Regular cardiac myocyte (primary cell): ENCODE results near the gene VAMP7. TPM values are rescaled to one million over a fixed set of nuclear protein-coding genes. Genes with fewer than 3 reads are reported as not detected.

ENCODE experiments used
- total RNA-seq: library from RNA; depleted of rRNA; stranded (reverse); fragments of >200 nt; gene quantifications from 2 replicates; pipeline ENCODE4 v1.2.3, GENCODE V29; 2014

Gene VAMP7
- total RNA-seq: 42.6 and 47.2 TPM in 2 replicates

GRCh38 chrX:155881158-155881993, at the start of gene VAMP7:
TSS of gene VAMP7 (plus strand) at chrX:155881345. CDS start at chrX:155889467, 8,122 bp downstream.

Other genes starting within 250 kb of the VAMP7 start
- gene IL9R, start 116.4 kb downstream of the VAMP7 start, total RNA-seq: under 0.01 and 0.19 TPM in 2 replicates